ENCODE data around the gene PTPRM.

- TF ChIP-seq, protein P1, sequence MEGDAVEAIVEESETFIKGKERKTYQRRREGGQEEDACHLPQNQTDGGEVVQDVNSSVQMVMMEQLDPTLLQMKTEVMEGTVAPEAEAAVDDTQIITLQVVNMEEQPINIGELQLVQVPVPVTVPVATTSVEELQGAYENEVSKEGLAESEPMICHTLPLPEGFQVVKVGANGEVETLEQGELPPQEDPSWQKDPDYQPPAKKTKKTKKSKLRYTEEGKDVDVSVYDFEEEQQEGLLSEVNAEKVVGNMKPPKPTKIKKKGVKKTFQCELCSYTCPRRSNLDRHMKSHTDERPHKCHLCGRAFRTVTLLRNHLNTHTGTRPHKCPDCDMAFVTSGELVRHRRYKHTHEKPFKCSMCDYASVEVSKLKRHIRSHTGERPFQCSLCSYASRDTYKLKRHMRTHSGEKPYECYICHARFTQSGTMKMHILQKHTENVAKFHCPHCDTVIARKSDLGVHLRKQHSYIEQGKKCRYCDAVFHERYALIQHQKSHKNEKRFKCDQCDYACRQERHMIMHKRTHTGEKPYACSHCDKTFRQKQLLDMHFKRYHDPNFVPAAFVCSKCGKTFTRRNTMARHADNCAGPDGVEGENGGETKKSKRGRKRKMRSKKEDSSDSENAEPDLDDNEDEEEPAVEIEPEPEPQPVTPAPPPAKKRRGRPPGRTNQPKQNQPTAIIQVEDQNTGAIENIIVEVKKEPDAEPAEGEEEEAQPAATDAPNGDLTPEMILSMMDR (conservative IDR thresholded peaks at IDR 0.05; ENCODE audit: low read depth, low read length): no peak
- TF ChIP-seq EZH2phosphoT487 (IDR thresholded peaks at IDR 0.05; ENCODE audit: borderline replicate concordance, low read length): no peak
Observed at GRCh38 chr18:7878265-7879211, 311.4 kb downstream of the PTPRM start.
